ENCODE data around the gene PKNOX2. TPM values are rescaled to one million over a fixed set of nuclear protein-coding genes. Genes with fewer than 3 reads are reported as not detected.

The PKNOX2 gene
- polyA plus RNA-seq, 5 donors: 12.7 to 19.9 (median 16.6) TPM

DNA sequence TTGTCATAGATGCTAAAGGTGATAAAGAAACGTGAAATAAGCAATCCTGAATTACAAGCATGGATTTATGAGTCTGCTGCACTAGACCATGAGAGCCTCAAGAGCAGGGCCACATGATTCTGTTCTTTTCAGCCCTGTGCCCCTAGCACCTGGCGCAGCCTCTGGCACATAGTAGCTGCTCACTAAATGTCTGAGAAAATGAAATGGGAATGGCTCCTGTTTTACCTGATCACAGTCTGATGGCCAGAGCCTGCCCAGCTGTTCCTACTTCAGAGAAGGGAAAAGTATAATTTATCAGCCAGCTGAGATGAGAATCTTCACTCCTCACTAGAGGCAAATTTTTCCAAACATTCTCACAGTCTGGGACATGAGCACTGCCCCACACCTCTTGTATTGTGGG, 10.7 kb upstream of the PKNOX2 start:
- no peak for DNase-seq

DNA sequence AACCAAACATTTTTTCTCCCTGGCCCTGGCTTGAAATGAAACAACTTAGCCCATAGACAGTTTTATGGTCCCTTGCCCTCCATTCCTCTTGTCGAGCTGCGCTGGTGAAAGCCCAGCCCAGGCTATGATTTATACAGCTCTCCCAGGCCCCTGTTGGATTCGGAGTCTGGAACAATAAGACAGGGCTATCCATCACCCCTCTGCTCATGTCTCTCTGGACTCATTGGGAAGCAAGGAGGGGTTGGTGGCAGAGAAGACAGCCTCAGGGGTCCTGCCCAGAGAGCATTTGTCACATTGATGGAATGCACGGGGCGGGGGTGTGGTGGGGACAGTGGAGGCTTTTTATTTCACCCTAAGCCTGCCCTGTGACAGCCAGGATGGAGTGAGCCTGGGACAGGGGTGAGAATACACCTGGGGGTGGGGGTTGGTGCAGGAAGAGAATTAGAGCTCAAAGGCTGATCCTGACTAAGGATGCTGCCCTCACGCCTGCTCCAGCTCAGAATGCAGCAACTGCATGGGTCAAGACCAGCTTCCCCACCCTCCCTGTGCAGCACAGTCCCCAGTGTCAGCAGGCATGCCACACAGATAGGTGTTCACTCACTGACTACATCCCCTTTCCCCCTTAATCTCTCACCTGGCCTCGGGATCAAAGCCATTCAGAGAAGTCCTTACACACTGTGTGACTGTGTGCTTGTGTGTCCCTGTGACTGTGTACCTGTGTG, 10.0 kb upstream of the PKNOX2 start:
- DNase-seq: no peak

DNA sequence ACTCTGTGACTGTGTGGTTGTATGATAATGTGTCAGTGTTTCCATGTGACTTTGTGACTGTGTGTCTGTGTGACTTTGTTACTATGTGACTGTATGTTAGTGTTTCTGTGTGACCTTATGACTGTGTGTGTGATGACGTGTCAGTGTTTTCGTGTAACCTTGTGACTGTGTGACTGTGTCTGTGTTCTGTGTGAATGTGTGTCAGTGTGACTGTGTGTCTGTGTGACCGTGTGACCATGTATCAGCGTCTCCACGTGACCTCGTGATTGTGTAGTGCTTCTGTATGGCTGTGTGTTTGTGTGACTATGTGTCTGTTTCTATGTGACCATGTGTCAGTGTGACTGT, 9.5 kb upstream of the PKNOX2 start:
- no peak for DNase-seq

DNA sequence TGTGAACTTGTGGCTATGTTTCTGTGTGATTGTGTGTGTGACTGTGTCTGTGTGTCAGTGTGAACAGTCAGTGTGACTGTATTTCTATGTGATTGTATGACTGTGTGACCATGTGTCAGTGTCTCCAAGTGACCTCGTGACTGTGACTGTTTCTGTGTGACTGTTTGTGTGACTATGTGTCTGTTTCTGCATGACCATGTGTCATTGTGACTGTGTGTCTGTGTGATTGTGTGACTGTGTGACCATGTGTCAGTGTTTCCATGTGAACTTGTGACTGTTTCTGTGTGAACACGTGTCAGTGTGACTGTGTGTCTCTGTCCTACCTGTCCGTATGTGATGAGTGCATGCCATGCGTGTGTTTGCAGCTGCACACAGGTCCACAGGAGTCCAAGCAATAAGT, 8.8 kb upstream of the PKNOX2 start:
- DNase-seq: no peak

DNA sequence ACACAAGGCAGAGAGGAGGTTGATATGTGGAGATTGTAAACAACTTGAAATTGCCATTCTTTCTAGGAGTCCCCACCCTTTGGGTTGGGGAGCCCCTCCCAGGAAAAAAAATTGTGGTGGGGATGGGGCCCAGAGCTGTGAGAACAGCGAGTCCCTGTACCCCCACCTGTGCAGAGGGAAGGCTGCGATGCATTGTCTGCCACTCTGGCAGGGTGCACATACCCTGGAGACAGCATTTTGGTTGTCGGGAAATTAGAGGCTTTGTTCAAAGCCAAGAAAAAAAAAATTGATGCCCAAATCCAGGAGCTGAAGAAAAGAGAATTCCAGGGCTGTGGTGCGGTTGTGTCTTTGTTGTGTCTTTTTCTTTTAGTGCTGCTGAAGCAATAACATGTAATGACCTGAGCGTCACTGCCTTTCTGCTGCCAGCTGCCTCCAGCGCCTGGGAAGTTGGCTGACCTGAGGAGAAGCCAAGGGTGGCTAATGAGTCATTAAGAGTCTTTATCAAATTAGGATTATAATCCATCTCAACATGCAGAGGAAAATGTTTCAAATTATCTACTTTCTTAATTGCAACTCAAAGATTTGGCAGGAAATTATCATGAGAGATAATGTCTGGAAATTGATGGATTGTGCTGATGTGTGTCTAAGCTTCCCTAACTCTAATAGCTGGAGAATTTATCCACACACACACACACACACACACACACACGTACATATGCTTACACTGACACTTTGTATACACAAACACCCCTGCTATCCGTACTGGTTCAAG, 8.0 kb upstream of the PKNOX2 start:
- no peak for DNase-seq

DNA sequence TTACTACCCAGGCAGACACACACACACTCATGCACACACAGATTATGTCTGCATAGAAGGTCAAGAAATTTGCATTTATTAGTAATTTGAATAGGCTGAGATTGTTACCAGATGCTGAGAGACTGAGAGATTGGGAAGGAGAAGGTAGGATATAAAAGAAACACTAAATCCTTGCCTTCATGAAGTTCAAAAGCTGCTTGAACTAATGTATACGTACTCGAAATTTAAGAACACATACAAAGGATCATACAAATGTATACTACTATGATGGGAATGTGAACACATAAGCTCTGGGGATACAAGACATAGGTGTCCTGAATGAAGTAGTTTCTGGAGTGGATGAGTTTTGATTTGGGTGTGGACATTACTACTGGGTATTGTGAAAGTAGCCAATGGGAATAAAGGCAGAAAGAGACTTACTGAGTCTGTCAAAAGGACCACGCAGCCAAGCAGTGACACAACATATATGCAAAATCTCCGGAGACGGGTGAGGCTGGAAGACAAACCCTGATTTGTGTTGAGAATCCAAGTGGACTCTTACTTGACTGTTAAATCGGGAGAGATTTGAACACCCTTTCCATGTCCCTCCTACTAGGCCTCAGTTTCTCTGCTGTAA, 7.3 kb upstream of the PKNOX2 start:
- no peak for DNase-seq

DNA sequence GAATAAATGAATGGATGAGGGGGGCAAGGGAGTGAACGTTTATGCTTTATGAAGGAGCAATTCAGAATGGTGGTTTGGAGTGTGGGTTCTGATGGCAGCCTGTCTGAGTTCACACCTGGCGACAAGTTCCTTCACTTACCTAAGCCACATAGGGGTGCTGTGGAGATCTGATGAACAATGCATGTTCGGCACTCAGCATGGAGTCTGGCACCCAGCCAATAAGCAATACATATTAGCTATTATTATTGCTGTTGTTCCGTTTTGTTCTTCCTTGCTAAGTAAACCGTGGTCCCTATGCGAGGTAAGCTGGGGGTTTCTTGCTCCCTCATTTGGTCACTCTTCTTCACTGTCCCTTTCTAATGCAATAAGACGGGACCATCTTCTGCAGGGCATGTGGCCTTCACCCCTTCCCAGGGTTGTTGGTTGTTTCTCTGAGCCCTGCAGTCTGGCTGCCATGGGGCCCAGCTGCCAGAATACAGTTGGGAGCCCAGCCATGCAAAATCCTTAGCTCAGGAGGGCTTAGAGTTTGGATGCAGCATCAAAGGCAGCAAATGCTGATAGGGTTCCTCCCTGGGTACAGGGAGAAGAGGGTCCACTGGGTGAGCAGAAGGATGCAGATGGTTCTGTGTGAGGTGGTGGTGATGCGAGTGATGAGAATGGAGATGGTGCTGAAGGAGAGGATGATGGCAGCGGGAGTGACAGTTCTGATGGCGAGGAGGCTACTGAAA, 6.4 kb upstream of the PKNOX2 start:
- no peak for DNase-seq

DNA sequence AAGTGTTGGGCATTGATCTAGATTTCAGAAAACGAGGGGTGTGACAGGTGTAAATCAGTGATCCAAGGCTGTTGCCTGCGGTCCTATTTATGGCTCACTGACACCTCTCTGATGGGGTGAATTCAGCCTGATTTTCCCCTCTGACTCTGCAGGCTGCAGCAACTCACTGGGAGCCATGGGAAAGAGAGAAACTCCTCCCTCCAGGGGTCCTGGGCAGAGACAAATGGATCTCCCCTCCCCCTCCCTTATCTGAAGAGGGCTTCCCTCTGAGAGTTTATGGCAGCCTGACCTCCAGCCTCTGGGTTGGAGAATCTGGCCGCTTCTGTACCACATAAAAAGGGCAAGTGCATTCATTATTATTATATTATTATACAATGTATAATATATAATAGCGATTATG, 1.8 kb upstream of the PKNOX2 start:
- DNase-seq: no peak

DNA sequence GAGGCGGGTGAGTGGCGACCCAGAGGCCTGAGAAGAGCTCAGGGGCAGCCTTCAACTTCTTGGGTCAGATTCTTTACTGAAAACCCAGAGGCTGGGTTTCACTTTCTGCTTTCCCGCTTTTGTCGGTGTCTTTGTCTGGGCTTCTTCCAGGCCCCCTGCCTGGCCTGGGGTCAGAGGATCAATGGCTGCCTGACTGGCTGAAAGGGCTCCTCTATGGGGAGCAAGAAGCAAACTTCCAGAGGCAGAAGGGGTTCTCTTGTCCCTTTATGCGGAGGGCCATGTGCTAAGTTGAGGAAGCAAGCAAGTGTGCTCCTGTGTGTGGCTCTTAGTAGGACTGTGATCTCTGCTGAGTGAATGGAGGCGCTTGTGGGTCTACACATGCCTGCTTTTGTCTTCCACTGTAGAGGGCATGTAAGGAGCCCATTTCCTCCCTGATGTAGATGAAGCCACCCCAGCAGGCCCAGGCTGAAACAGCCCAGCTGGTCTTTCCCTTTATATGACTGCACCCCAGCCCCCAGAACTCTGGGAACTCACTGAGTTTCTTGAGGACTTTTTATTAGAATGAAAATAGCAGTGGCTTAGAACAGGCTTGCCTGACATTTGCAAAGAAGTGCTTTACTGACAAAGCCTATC, 1.0 kb upstream of the PKNOX2 start:
- no peak for DNase-seq

DNA sequence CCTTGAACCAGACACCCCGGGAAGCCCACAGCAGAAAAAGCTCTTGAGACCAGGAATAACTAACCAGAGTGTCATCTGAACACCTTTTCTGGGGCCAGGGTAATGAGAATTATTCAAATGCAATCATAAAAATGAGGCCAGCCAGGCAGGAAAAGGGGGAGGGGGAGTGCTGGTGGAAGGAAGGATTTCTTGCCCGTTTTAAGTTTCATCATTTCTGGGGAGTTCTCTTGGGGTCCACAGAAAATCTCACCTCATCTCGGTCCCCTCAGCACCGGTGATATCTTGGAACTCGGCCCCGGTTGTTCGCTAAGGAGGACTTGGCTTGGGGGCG, 495 bp upstream of the PKNOX2 start:
- DNase-seq: no peak

DNA sequence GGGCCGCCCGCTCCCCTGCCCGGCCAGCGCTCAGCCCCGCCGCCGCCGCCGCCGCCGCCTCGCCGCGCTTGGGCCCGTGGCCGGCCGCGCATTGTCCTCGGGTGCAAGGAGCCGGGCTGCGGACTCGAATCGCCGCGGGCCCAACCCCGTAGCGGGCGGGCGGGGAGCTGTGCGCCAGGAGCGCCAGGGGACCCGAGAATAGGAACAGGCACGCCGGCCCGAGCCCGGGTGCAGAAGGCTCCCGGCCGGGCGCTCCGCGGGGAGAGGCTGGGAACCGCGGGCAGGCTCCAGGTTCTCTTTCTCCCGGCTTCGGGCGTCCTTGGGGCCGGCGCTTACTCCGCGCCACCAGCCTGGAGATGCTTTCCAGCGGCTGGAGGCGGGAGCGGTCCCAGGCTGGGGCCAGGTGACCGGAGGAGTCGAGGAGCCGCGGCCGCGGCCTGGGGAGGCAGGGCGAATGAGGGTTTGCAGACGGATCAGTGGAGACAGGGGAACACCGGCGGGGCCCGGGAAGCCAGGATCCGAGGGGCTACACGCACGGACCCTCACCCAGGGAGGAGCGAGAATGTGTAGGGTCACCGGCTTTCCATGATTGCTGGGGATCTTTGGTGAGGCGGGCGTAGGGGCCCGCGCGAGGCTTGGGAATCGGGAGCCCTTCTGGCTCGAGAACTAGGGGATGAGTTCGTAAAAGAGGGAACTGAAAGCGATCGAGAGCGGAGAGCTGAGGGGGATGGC, 726 bp downstream of the PKNOX2 start:
- DNase-seq: peak; percentile 40 to 55

DNA sequence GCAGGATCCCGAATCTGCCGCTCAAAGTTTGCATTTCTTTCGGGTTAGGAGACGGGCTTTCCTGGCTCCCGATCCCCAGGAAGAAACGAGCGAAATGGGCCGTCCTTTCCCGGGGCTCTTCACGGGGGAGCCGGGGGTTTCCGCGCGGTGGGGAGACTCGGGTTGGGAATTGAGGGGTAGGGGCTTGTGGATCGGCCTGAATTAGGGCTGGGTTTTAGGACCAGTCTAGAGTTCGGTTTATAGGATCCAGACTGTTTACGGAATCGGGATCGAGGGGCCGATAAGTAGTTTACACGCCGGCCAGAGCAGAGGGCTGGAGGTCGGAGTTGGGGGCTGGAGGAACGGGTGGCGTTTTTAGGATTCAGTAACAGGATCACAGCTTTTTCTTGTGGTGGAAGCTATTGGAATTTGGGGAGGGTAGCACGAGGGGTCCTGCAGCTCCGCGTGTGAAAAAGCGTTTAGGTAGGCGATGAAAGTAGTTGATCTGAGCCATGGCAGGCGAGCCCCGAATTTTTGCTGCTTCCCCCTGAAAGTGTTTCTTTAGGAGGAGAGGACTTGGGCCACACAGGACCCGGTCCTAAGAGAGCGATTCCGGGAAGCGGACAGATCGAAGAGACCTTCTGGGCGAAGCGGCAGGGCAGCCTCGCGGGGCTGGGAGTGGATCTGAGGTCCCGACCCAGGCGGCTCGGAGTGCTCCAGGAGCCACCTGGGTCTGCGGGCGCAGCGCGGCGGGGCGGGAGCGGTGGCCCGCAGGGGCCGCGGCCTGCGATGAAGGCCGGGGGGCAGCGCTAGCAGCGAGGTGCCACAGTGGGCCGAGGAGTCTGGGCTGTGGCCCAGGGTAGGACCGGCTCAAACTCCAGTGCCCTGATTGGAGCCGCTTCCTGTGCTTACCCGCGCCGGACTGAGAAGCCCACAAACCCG, 1.6 kb downstream of the PKNOX2 start:
- DNase-seq: peak; percentile 33 to 46

DNA sequence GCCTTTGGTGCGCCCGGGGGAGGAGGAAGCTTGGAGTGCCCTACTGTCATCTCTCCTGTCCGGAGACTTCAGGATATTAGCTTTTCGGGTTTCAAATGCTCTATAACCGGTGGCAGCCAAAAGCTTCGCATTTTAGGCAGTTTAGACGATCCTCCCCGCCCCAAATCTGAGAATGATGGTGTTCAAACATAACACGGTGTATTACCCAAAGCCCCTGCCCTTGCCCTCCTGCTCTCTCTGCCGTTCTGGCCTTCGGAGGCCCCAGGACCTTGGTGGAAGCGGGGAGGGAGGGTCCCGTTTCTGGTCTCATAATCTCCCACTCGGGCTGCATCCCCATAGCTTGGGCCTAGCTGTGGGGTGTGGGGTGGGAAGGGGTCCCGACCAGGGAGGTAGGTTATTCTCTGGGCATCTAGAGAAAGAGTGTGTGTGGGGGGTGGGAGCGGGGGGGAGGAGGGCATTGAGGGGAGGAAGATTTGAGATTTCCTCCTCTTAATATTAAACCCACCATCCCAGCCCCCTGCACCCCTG, 2.3 kb downstream of the PKNOX2 start:
- DNase-seq: no peak

DNA sequence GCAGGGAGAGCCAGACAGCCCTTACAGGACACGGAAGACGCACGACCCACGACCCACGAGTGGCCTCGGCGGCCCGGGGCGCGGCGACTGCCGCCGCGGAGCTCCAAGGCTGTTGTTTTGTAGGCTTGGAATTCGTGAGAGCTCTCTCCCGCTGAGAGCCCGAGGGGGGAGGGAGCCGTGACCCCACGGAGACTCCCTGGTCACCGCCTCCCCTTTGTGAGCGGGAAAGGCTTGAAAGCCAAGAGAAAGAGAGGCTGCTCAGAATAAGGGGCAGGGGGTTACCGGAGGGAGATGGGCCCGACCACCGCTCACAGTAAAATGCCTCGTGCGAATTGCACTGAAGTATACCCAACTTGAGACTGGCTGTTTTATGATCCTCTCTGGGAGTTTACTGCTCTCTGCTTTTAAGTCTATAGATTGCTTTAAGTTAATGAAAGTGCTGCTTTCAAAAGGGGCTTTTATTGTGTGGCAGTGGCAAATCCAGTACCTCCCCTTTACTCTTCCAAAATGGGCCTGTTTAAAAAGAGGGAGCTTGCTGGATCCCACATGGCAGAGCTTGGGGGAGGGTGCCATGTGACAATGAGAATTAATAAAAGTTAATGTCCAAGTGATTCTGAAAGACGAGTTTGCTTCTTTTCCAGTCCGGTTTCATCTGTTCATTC, 2.9 kb downstream of the PKNOX2 start:
- DNase-seq: peak; percentile 54 to 60

DNA sequence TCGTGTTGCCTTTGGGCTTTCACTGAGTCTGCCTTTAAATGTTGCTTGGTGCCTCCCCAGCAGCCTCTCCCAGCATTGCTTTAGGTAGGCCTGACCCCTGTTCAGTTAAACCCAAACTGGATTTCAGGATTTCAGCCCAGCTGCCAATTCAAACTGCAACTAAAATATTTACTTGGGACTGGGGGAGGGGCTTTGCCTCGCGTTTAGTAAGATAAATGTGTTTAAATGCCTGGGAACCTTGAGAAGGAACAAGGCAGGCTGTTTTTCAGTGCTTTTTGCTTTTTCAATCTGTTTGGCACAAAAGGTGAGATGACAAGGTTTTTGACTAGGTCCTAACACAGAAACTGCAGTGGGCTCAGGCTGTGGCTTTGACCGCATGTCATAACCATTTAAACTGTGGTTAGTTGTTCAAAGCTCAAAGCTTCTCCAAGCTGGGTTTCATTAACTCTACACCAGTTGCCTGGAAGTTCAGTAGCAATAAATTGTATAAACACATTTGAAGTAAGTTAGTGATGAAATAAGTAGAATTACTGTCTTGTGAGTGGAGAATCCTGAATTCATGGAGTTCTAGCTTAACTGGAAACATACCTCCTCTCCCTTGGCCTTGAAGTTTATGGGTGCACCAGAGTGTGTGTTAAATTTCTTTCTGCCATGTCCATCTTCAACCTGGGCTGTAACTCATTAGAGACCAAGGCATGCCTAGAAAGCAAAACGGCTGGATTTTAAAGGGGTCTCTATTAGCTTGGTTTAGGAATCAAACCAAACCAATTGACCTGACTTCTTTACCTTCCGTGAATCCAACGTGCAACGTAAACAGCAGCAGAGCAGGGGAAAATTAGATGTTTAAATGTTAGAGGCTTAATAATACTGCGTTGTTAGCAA, 3.6 kb downstream of the PKNOX2 start:
- peak; percentile 43 to 48 for DNase-seq

DNA sequence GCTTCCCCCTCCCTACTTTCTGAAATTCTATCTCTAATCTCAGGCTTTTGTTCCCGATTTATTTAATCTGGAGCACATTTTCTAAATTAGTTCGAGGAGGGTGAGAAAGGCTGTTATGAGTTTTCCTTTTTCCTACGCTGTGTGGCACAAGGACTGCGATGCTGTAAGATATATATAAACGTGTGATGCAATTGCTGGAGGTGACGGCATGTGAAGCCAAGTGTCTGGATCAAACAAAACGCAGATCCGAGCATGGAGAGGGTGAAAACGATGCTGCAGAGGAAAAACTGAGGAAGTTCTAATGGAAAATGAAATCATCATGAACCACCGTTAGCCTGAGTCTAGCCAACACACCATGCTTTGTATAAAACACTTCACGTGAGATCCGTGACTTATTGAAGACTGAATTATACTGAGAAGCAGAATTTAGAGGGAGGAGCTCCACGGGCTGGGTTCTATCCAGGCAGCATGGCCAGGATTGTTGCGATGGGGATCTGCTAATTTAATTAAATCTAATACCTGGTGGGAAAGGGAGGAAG, 4.4 kb downstream of the PKNOX2 start:
- DNase-seq: peak; percentile 26 to 48

DNA sequence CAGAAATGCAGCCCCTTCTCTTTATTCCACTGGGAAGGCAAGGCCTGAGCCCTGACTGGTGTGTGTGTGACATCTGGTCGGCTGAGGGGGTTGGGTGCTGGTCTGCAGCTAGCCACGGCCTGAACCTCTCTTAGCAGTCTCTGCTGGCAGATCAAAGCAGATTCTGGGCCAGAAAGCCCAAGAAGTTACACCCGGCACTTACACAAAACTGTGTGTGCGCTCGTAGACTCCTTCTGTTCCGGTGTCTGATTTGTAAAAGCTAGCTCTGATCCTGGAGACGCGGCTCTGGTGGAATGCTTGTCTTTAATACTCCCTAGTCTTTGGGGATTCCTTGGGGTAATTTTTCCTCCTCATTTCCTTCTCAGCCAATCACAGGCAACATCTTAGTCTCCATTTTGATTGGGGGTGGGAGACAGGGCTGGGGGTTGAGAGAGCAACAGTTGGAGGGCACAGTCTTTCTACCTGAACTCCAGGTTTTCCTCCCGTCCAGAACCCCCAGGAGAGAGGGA, 5.5 kb downstream of the PKNOX2 start:
- peak in 1 of 2 donors; percentile 30 for DNase-seq

All from right lung (tissue), 5 donors.